ENCODE measurements around the gene RBM4B. TPM values are rescaled to one million over a fixed set of nuclear protein-coding genes. Genes with fewer than 3 reads are reported as not detected.

The RBM4B gene
- total RNA-seq, 2 donors from 2014 or later: 14.1 to 16.5 TPM

GRCh38 chr11:66663741-66664296 is 13.9 kb downstream of the RBM4B start:
- TF ChIP-seq CTCF (IDR thresholded peaks at IDR 0.05): no peak
- no peaks in the 10 kb centered on the region for H3K4me1 ChIP-seq
- H3K36me3 ChIP-seq: peaks cover 10% of the 10 kb centered on the region
- no peak overlapping the region for H3K9ac ChIP-seq (ENCODE audit: low read depth in 2 of 2, low read length in 2 of 2)
- no peak overlapping the region for H3K27ac ChIP-seq
- H3K9me3 ChIP-seq: no peaks in the 10 kb centered on the region
- DNase-seq: no peak
- no peaks in the 10 kb centered on the region for H3K27me3 ChIP-seq
- intact Hi-C loops (cut with DNase I): no loop called here
- H3K4me3 ChIP-seq: no peak overlapping the region

- H3K36me3 ChIP-seq: no peaks in the 10 kb centered on the region
- H3K4me3 ChIP-seq: no peak overlapping the region
- no peak overlapping the region for H3K27ac ChIP-seq
- H3K4me1 ChIP-seq: no peaks in the 10 kb centered on the region
- TF ChIP-seq CTCF (IDR thresholded peaks at IDR 0.05): no peak
- no peak for DNase-seq
- H3K9ac ChIP-seq (ENCODE audit: low read depth in 2 of 2, low read length in 2 of 2): no peak overlapping the region
- no peaks in the 10 kb centered on the region for H3K9me3 ChIP-seq
- intact Hi-C loops (cut with DNase I): no loop called here
- no peaks in the 10 kb centered on the region for H3K27me3 ChIP-seq
Observed at GRCh38 chr11:66659763-66660162, 17.9 kb downstream of the RBM4B start.

GRCh38 chr11:66653123-66653522 is 24.6 kb downstream of the RBM4B start:
- no peak for DNase-seq
- H3K27me3 ChIP-seq: no peaks in the 10 kb centered on the region
- H3K36me3 ChIP-seq: no peaks in the 10 kb centered on the region
- H3K4me1 ChIP-seq: no peaks in the 10 kb centered on the region
- H3K9me3 ChIP-seq: no peaks in the 10 kb centered on the region
- H3K27ac ChIP-seq: no peak overlapping the region
- no peak overlapping the region for H3K4me3 ChIP-seq
- no peak for TF ChIP-seq CTCF (IDR thresholded peaks at IDR 0.05)
- H3K9ac ChIP-seq (ENCODE audit: low read depth in 2 of 2, low read length in 2 of 2): no peak overlapping the region
- intact Hi-C loops (cut with DNase I): no loop called here

- no peaks in the 10 kb centered on the region for H3K4me1 ChIP-seq
- H3K27me3 ChIP-seq: no peaks in the 10 kb centered on the region
- no peak for DNase-seq
- no peaks in the 10 kb centered on the region for H3K9me3 ChIP-seq
- H3K27ac ChIP-seq: no peak overlapping the region
- no peak overlapping the region for H3K4me3 ChIP-seq
- intact Hi-C loops (cut with DNase I): no loop called here
- no peak for TF ChIP-seq CTCF (IDR thresholded peaks at IDR 0.05)
- H3K36me3 ChIP-seq: no peaks in the 10 kb centered on the region
- H3K9ac ChIP-seq (ENCODE audit: low read depth in 2 of 2, low read length in 2 of 2): no peak overlapping the region
Observed at GRCh38 chr11:66652651-66653050, 25.0 kb downstream of the RBM4B start.

GRCh38 chr11:66651016-66651415 is 26.7 kb downstream of the RBM4B start:
- DNase-seq: no peak
- Histone ChIP-seq H3K9me3 (no peaks in the 10 kb centered on the region), H3K4me1 (no peaks in the 10 kb centered on the region), H3K27ac (no peak overlapping the region), H3K27me3 (no peaks in the 10 kb centered on the region), H3K9ac (ENCODE audit: low read depth in 2 of 2, low read length in 2 of 2) (no peak overlapping the region), H3K4me3 (no peak overlapping the region), H3K36me3 (peaks cover 6% of the 10 kb centered on the region)
- intact Hi-C loops (cut with DNase I): no loop called here
- no peak for TF ChIP-seq CTCF (IDR thresholded peaks at IDR 0.05)
